ENCODE results near the gene PSEN2.
"Not testable (repeated sequence)": the region's sequence is repeated elsewhere in the genome, so short reads cannot be mapped to it uniquely, and the experiment has no call there.

Gene PSEN2

GRCh38 chr1:226904772-226905171 is 34.4 kb downstream of the PSEN2 start:
- Histone ChIP-seq H3K27ac (ENCODE audit: low read length) (no peak overlapping the region), H3K36me3 (ENCODE audit: insufficient read depth, low read depth, low read length) (peaks cover 7% of the 10 kb centered on the region; the same call in 1 of the 2 replicates)

GRCh38 chr1:226908419-226908818 is 38.0 kb downstream of the PSEN2 start:
- no peaks in the 10 kb centered on the region for H3K27me3 ChIP-seq (ENCODE audit: insufficient read depth, low read length)
- peaks cover under 1% of the 10 kb centered on the region for H3K36me3 ChIP-seq (ENCODE audit: insufficient read depth, low read depth, low read length)
- no peak overlapping the region for H3K9ac ChIP-seq (ENCODE audit: low read depth, low read length)
- H3K4me1 ChIP-seq (ENCODE audit: insufficient read depth, low read length), result no peaks in the 10 kb centered on the region
- H3K4me3 ChIP-seq (ENCODE audit: low read length), result no peak overlapping the region
- H3K9me3 ChIP-seq (ENCODE audit: insufficient read depth, low read depth, low read length), result no peaks in the 10 kb centered on the region
- H3K27ac ChIP-seq (ENCODE audit: low read length), result no peak overlapping the region

More at GRCh38 chr1:226904772-226905171, 34.4 kb downstream of the PSEN2 start:
- Histone ChIP-seq H3K27me3 (ENCODE audit: insufficient read depth, low read length) (no peaks in the 10 kb centered on the region), H3K9me3 (ENCODE audit: insufficient read depth, low read depth, low read length) (no peaks in the 10 kb centered on the region), H3K9ac (ENCODE audit: low read depth, low read length) (no peak overlapping the region), H3K4me1 (ENCODE audit: insufficient read depth, low read length) (no peaks in the 10 kb centered on the region), H3K4me3 (ENCODE audit: low read length) (no peak overlapping the region)

- H3K4me1 ChIP-seq (ENCODE audit: insufficient read depth, low read length), result no peaks in the 10 kb centered on the region
- no peak overlapping the region for H3K27ac ChIP-seq (ENCODE audit: low read length)
- no peak overlapping the region for H3K9ac ChIP-seq (ENCODE audit: low read depth, low read length)
These were observed 38.5 kb downstream of the PSEN2 start for GRCh38 chr1:226908913-226909312.

GRCh38 chr1:226912587-226913176 is 42.3 kb downstream of the PSEN2 start:
- no peaks in the 10 kb centered on the region for H3K9me3 ChIP-seq (ENCODE audit: insufficient read depth, low read depth, low read length)
- no peak overlapping the region for H3K9ac ChIP-seq (ENCODE audit: low read depth, low read length)
- no peak overlapping the region for H3K4me3 ChIP-seq (ENCODE audit: low read length)
- H3K27me3 ChIP-seq (ENCODE audit: insufficient read depth, low read length), result no peaks in the 10 kb centered on the region
- H3K27ac ChIP-seq (ENCODE audit: low read length), result no peak overlapping the region
- H3K4me1 ChIP-seq (ENCODE audit: insufficient read depth, low read length), result no peaks in the 10 kb centered on the region
- H3K36me3 ChIP-seq (ENCODE audit: insufficient read depth, low read depth, low read length), result no peaks in the 10 kb centered on the region; the same call in 1 of the 2 replicates

More at GRCh38 chr1:226908913-226909312, 38.5 kb downstream of the PSEN2 start:
- Histone ChIP-seq H3K36me3 (ENCODE audit: insufficient read depth, low read depth, low read length) (no peaks in the 10 kb centered on the region; the same call in 1 of the 2 replicates), H3K4me3 (ENCODE audit: low read length) (no peak overlapping the region), H3K27me3 (ENCODE audit: insufficient read depth, low read length) (no peaks in the 10 kb centered on the region), H3K9me3 (ENCODE audit: insufficient read depth, low read depth, low read length) (no peaks in the 10 kb centered on the region)

GRCh38 chr1:226915672-226915995 is 45.2 kb downstream of the PSEN2 start:
- Histone ChIP-seq H3K9me3 (ENCODE audit: insufficient read depth, low read depth, low read length) (no peaks in the 10 kb centered on the region), H3K36me3 (ENCODE audit: insufficient read depth, low read depth, low read length) (no peaks in the 10 kb centered on the region), H3K4me1 (ENCODE audit: insufficient read depth, low read length) (no peaks in the 10 kb centered on the region), H3K4me3 (ENCODE audit: low read length) (no peak overlapping the region), H3K27me3 (ENCODE audit: insufficient read depth, low read length) (no peaks in the 10 kb centered on the region), H3K9ac (ENCODE audit: low read depth, low read length) (no peak overlapping the region), H3K27ac (ENCODE audit: low read length) (no peak overlapping the region)

GRCh38 chr1:226916497-226916896 is 46.1 kb downstream of the PSEN2 start:
- Histone ChIP-seq H3K4me3 (ENCODE audit: low read length) (no peak overlapping the region), H3K27ac (ENCODE audit: low read length) (no peak overlapping the region), H3K36me3 (ENCODE audit: insufficient read depth, low read depth, low read length) (no peaks in the 10 kb centered on the region), H3K9me3 (ENCODE audit: insufficient read depth, low read depth, low read length) (no peaks in the 10 kb centered on the region), H3K9ac (ENCODE audit: low read depth, low read length) (no peak overlapping the region), H3K27me3 (ENCODE audit: insufficient read depth, low read length) (no peaks in the 10 kb centered on the region), H3K4me1 (ENCODE audit: insufficient read depth, low read length) (no peaks in the 10 kb centered on the region)

- Histone ChIP-seq H3K9ac (ENCODE audit: low read depth, low read length) (no peak overlapping the region), H3K27me3 (ENCODE audit: insufficient read depth, low read length) (no peaks in the 10 kb centered on the region), H3K36me3 (ENCODE audit: insufficient read depth, low read depth, low read length) (no peaks in the 10 kb centered on the region), H3K27ac (ENCODE audit: low read length) (no peak overlapping the region), H3K9me3 (ENCODE audit: insufficient read depth, low read depth, low read length) (no peaks in the 10 kb centered on the region), H3K4me3 (ENCODE audit: low read length) (no peak overlapping the region), H3K4me1 (ENCODE audit: insufficient read depth, low read length) (no peaks in the 10 kb centered on the region)
These were observed 49.2 kb downstream of the PSEN2 start for GRCh38 chr1:226919587-226919986.

GRCh38 chr1:226919995-226920394 is 49.6 kb downstream of the PSEN2 start:
- no peaks in the 10 kb centered on the region for H3K27me3 ChIP-seq (ENCODE audit: insufficient read depth, low read length)
- no peak overlapping the region for H3K4me3 ChIP-seq (ENCODE audit: low read length)
- H3K9me3 ChIP-seq (ENCODE audit: insufficient read depth, low read depth, low read length), result no peaks in the 10 kb centered on the region
- no peak overlapping the region for H3K27ac ChIP-seq (ENCODE audit: low read length)
- no peak overlapping the region for H3K9ac ChIP-seq (ENCODE audit: low read depth, low read length)
- no peaks in the 10 kb centered on the region for H3K36me3 ChIP-seq (ENCODE audit: insufficient read depth, low read depth, low read length)
- no peaks in the 10 kb centered on the region for H3K4me1 ChIP-seq (ENCODE audit: insufficient read depth, low read length)

- no peaks in the 10 kb centered on the region for H3K9me3 ChIP-seq (ENCODE audit: insufficient read depth, low read depth, low read length)
- no peak overlapping the region for H3K9ac ChIP-seq (ENCODE audit: low read depth, low read length)
- H3K27me3 ChIP-seq (ENCODE audit: insufficient read depth, low read length), result no peaks in the 10 kb centered on the region
- no peaks in the 10 kb centered on the region for H3K36me3 ChIP-seq (ENCODE audit: insufficient read depth, low read depth, low read length)
- no peak overlapping the region for H3K4me3 ChIP-seq (ENCODE audit: low read length)
- no peak overlapping the region for H3K27ac ChIP-seq (ENCODE audit: low read length)
- no peaks in the 10 kb centered on the region for H3K4me1 ChIP-seq (ENCODE audit: insufficient read depth, low read length)
These were observed 50.1 kb downstream of the PSEN2 start for GRCh38 chr1:226920446-226920894.

GRCh38 chr1:226921504-226921903 is 51.1 kb downstream of the PSEN2 start:
- Histone ChIP-seq H3K36me3 (ENCODE audit: insufficient read depth, low read depth, low read length) (no peaks in the 10 kb centered on the region), H3K4me1 (ENCODE audit: insufficient read depth, low read length) (no peaks in the 10 kb centered on the region), H3K27me3 (ENCODE audit: insufficient read depth, low read length) (no peaks in the 10 kb centered on the region), H3K4me3 (ENCODE audit: low read length) (no peak overlapping the region), H3K9ac (ENCODE audit: low read depth, low read length) (no peak overlapping the region), H3K9me3 (ENCODE audit: insufficient read depth, low read depth, low read length) (no peaks in the 10 kb centered on the region), H3K27ac (ENCODE audit: low read length) (no peak overlapping the region)

GRCh38 chr1:226929260-226930111 is 59.1 kb downstream of the PSEN2 start:
- H3K27me3 ChIP-seq (ENCODE audit: insufficient read depth, low read length); H3K9ac ChIP-seq (ENCODE audit: low read depth, low read length); H3K4me1 ChIP-seq (ENCODE audit: insufficient read depth, low read length); H3K9me3 ChIP-seq (ENCODE audit: insufficient read depth, low read depth, low read length); H3K4me3 ChIP-seq (ENCODE audit: low read length); H3K36me3 ChIP-seq (ENCODE audit: insufficient read depth, low read depth, low read length); H3K27ac ChIP-seq (ENCODE audit: low read length): not testable (repeated sequence)

Data from iPS-20b (cell line).